ENCODE data around the gene TMEM169. TPM values are rescaled to one million over a fixed set of nuclear protein-coding genes. Genes with fewer than 3 reads are reported as not detected.
A peak's percentile ranks its signal among the peaks of the same experiment; 100 is the strongest.

The TMEM169 gene
- total and polyA plus RNA-seq, 10 of the 15 experiments (the other 5 are each of a cell fraction or from before 2014, with no cell fraction given), result 0.23 to 3.2 (median 2.3) TPM

DNA sequence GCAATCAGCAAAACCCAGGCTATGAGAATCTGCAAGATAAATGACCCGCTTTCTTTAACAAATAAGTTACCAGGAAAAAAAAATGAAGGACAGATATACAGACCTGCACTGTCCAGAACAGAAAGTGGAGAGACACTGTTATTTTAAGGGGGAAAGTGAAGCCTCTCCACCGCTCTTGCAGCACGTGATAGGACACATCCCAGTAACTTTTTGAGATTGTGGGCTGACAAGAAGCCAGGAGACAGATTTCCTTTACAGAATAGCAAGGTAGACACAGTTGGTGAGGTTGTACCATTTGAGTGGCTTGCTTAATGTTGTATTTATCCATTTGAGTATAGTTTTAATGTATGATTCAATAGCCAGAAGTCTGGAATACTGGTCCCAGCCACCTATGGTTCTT, 13.0 kb downstream of the TMEM169 start (continued):
- TF ChIP-seq ETV6 (conservative IDR thresholded peaks at IDR 0.05 in 1 of 2, IDR thresholded peaks at IDR 0.05 in 1 of 2; ENCODE audit: borderline replicate concordance in 1 of 2, low read depth in 1 of 2) (no peak), EED (IDR thresholded peaks at IDR 0.05; ENCODE audit: low read depth) (no peak), IRF4 (IDR thresholded peaks at IDR 0.05; ENCODE audit: low read depth, low read length) (no peak), ZNF24 (IDR thresholded peaks at IDR 0.05) (no peak), CEBPB (IDR thresholded peaks at IDR 0.05; ENCODE audit: borderline replicate concordance in 1 of 2, low read depth in 2 of 2, low read length in 2 of 2) (no peak), PML (IDR thresholded peaks at IDR 0.05; ENCODE audit: low read length) (no peak), NFYA (IDR thresholded peaks at IDR 0.05; ENCODE audit: borderline replicate concordance, low read depth, low read length) (no peak), LARP7 (IDR thresholded peaks at IDR 0.05) (no peak), TCF7 (IDR thresholded peaks at IDR 0.05; ENCODE audit: borderline replicate concordance) (no peak)

DNA sequence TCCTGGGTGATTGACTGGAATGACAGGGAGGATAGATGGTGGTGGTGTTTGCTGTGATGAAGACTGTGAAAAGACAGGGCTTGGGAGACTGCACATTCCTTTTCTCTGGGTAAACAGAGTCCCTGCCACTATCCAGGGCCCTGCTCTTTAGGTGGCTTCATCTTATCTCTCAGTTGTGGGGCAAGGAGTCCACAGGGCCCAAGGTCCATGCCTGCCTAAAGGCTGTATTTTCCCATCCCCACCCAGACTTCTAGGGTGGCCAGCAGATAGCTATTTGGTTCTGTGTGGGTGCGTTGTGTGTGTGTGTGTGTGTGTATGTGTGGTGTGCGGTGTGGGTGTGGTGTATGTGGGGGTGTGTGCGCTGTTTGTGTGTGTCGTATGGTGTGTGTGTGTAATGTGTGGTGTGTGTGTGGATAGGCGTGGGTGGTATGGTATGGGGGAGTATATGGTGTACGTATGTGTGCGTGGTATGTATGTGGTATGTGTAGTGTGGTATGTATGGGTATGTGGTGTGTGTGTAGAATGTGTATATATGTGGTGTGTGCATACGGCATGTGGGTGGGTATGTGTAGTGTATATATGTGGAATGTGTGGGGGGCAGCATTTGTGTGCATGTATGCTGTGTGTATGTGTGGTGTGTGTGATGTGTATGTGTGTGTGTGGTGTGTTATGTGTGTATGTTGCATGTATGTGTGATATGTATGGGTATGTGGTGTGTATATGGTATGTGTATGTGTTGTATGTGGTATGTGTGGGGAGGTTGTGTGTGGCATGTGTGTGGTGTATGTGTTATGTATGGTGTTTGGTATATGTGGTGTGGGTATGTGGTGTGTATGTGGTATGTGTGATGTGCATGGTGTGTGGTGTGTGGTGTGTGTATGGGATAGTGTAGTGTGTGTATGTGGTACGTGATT, 17.0 kb downstream of the TMEM169 start:
- in situ Hi-C loops (cut with MboI) (no loop called here), intact Hi-C loops (cut with micrococcal nuclease; ENCODE audit: unreplicated experiment) (no loop called here)
- peak; percentile 52 for FAIRE-seq
- BruUV-seq (replicated peaks), result no TSS peak
- no peak for ATAC-seq
- RAD21 ChIA-PET (ENCODE audit: unreplicated experiment), result no interaction called here
- no peak overlapping the region for H3K9ac ChIP-seq (ENCODE audit: control insufficient read depth, insufficient read depth, low read length)
- H3K4me3 ChIP-seq, result no peak overlapping the region
- H4K20me1 ChIP-seq (ENCODE audit: control insufficient read depth, insufficient read depth), result no peaks in the 10 kb centered on the region
- 84% methylated on average over 9 of the region's 9 CpGs for WGBS (ENCODE audit: insufficient coverage, insufficient replicate concordance, low lambda C conversion rate, missing lambda C conversion rate)
- CTCF ChIA-PET, result no interaction called here
- no peaks in the 10 kb centered on the region for H3K9me3 ChIP-seq (replicated peaks; ENCODE audit: control insufficient read depth, insufficient read depth, low read length)
- no peaks in the 10 kb centered on the region for H3K79me2 ChIP-seq (ENCODE audit: control insufficient read depth, insufficient read depth, low read length)
- SMC1A ChIA-PET (ENCODE audit: uncharacterized antibody, unreplicated experiment), result no interaction called here
- H3K36me3 ChIP-seq (ENCODE audit: control insufficient read depth in 2 of 2, insufficient read depth in 2 of 2, low read length in 1 of 2), result no peaks in the 10 kb centered on the region
- TF ChIP-seq IKZF1 (conservative IDR thresholded peaks at IDR 0.05), result no peak
- TF ChIP-seq HDGF (IDR thresholded peaks at IDR 0.05), result 0 out of 2 replicates have a peak, but pooled peaks have one; percentile 41
- no peak for DNase-seq (ENCODE audit: low read depth, low spot score)
- no peak overlapping the region for H3K4me2 ChIP-seq (ENCODE audit: control insufficient read depth, insufficient read depth)
- H2AFZ ChIP-seq (ENCODE audit: control insufficient read depth, low read depth, low read length), result no peak overlapping the region
- no peaks in the 10 kb centered on the region for H3K27me3 ChIP-seq (replicated peaks in 1 of 2; ENCODE audit: control insufficient read depth in 2 of 2, insufficient read depth in 2 of 2, low read length in 1 of 2)
- no peaks in the 10 kb centered on the region for H3K4me1 ChIP-seq (ENCODE audit: control insufficient read depth, insufficient read depth, low read length)
- POLR2A ChIA-PET, result no interaction called here
- H3K27ac ChIP-seq (ENCODE audit: control insufficient read depth, insufficient read depth), result no peak overlapping the region
